CD14-positive monocyte (primary cell): ENCODE data around the gene NEK6. TPM values are rescaled to one million over a fixed set of nuclear protein-coding genes. Genes with fewer than 3 reads are reported as not detected.
A peak's percentile ranks its signal among the peaks of the same experiment; 100 is the strongest.

Experiments used
- DNase-seq, 3 donors: peaks; one replicate each; pipeline ENCODE4 v3.0.0-alpha.2; 2011 to 2022
- H2AFZ ChIP-seq: 2 replicates; pipeline ENCODE4 v1.6.0; 2012; ENCODE audit warnings: mild to moderate bottlenecking, low read depth, low read length, inconsistent platforms; ENCODE audit not compliant: insufficient read depth, poor library complexity, severe bottlenecking
- H3K27ac ChIP-seq, 2 donors: 1 replicate in 1 of 2; 2 replicates in 1 of 2; pipeline ENCODE4 v1.5.1; 2012 to 2013; ENCODE audit warnings: low read length in 2 of 2, control low read depth in 1 of 2, inconsistent platforms in 1 of 2, low read depth in 1 of 2, mild to moderate bottlenecking in 1 of 2
- H3K27me3 ChIP-seq, 2 donors: one replicate each; pipeline versions ENCODE4 v1.6.0 to v1.6.1; 2011 to 2013; ENCODE audit warnings: low read length in 2 of 2; ENCODE audit not compliant: control insufficient read depth in 2 of 2, insufficient read depth in 2 of 2
- H3K36me3 ChIP-seq, 2 donors: replicated peaks in 1 of 2; 1 replicate in 1 of 2; 2 replicates in 1 of 2; pipeline versions ENCODE4 v1.5.1 to v1.6.1; 2012 to 2013; ENCODE audit warnings: low read length in 2 of 2, control low read depth in 1 of 2, inconsistent platforms in 1 of 2, mild to moderate bottlenecking in 1 of 2; ENCODE audit not compliant: insufficient read depth in 2 of 2, control insufficient read depth in 1 of 2
- H3K4me1 ChIP-seq, 2 donors: 1 replicate in 1 of 2; 2 replicates in 1 of 2; pipeline versions ENCODE4 v1.5.1 to v1.6.1; 2012 to 2013; ENCODE audit warnings: low read length in 2 of 2, control low read depth in 1 of 2, inconsistent platforms in 1 of 2, mild to moderate bottlenecking in 1 of 2, moderate library complexity in 1 of 2; ENCODE audit not compliant: insufficient read depth in 2 of 2, control insufficient read depth in 1 of 2
- H3K4me2 ChIP-seq: replicated peaks from 2 replicates; pipeline ENCODE3; 2012; ENCODE audit warnings: low read length, moderate library complexity, mild to moderate bottlenecking; ENCODE audit not compliant: poor library complexity, severe bottlenecking; ENCODE audit errors: extremely low read depth
- H3K4me3 ChIP-seq, 3 experiments: fragments of 200-600 bp in 1 of 3; sonication (generic) in 1 of 3; replicated peaks in 1 of 3; 1 replicate in 2 of 3; 2 replicates in 1 of 3; pipeline ENCODE4 v1.5.1; 2011 to 2013; ENCODE audit warnings: low read length in 3 of 3, mild to moderate bottlenecking in 3 of 3, control low read depth in 2 of 3, low read depth in 2 of 3, inconsistent platforms in 1 of 3, moderate library complexity in 1 of 3
- H3K79me2 ChIP-seq: 2 replicates; pipeline ENCODE4 v1.6.0; 2012; ENCODE audit warnings: mild to moderate bottlenecking, control low read depth, inconsistent platforms, low read length, moderate library complexity; ENCODE audit not compliant: insufficient read depth
- H3K9ac ChIP-seq: 2 replicates; pipeline ENCODE4 v1.6.0; 2017; ENCODE audit warnings: low read length, mild to moderate bottlenecking; ENCODE audit not compliant: insufficient read depth, poor library complexity, severe bottlenecking
- H3K9me3 ChIP-seq, 2 donors: replicated peaks in 1 of 2; 1 replicate in 1 of 2; 2 replicates in 1 of 2; pipeline versions ENCODE4 v1.5.1 to v1.6.1; 2012 to 2013; ENCODE audit warnings: low read length in 2 of 2, control low read depth in 1 of 2; ENCODE audit not compliant: control insufficient read depth in 1 of 2, insufficient read depth in 1 of 2
- H4K20me1 ChIP-seq: 2 replicates; pipeline ENCODE4 v1.6.0; 2012; ENCODE audit warnings: mild to moderate bottlenecking, low read length, control low read depth, moderate library complexity; ENCODE audit not compliant: insufficient read depth
- H3K27ac Mint-ChIP-seq, 7 donors: one replicate each; pipeline ENCODE4 v1.8.0; 2020; ENCODE audit warnings: mild to moderate bottlenecking in 7 of 7, mixed read lengths in 7 of 7, moderate library complexity in 6 of 7, inconsistent platforms in 2 of 7
- H3K27me3 Mint-ChIP-seq, 3 donors: one replicate each; pipeline ENCODE4 v1.8.0; 2021 to 2022; ENCODE audit warnings: low read depth in 3 of 3, mild to moderate bottlenecking in 3 of 3, mixed read lengths in 3 of 3, moderate library complexity in 3 of 3, inconsistent platforms in 1 of 3
- H3K36me3 Mint-ChIP-seq, 2 donors: one replicate each; pipeline ENCODE4 v1.8.0; 2020; ENCODE audit warnings: mixed read lengths in 2 of 2, inconsistent platforms in 1 of 2, mild to moderate bottlenecking in 1 of 2
- H3K4me1 Mint-ChIP-seq: one replicate; pipeline ENCODE4 v1.8.0; 2020; ENCODE audit warnings: mild to moderate bottlenecking, mixed read lengths
- H3K4me3 Mint-ChIP-seq, 2 donors: one replicate each; pipeline ENCODE4 v1.8.0; 2020; ENCODE audit warnings: mild to moderate bottlenecking in 2 of 2, mixed read lengths in 2 of 2, moderate library complexity in 1 of 2
- H3K9me3 Mint-ChIP-seq, 7 donors: one replicate each; pipeline ENCODE4 v1.8.0; 2020 to 2022; ENCODE audit warnings: mixed read lengths in 7 of 7, mild to moderate bottlenecking in 6 of 7, moderate library complexity in 6 of 7, inconsistent platforms in 2 of 7
- WGBS: methylation state at CpG from one replicate; pipeline ENCODE4 v1.1.5; 2013; ENCODE audit warnings: missing lambda C conversion rate; ENCODE audit not compliant: insufficient coverage; 5-methylcytosine and 5-hydroxymethylcytosine counted together
- intact Hi-C, 2 donors: fragments of 100-400 bp; cut with micrococcal nuclease; formaldehyde crosslinking; loops; one replicate each; pipeline versions ENCODE4 v1.15.0 to v1.15.1; 2023
- polyA plus RNA-seq, 3 donors: library from polyadenylated mRNA; depleted of rRNA in 1 of 3; unstranded in 2 of 3; stranded (reverse) in 1 of 3; fragments of 300-500 nt in 2 of 3; fragments of >200 nt in 1 of 3; fragmentation: Illumina TruSeq in 2 of 3; gene quantifications; 1 replicate in 2 of 3; 2 replicates in 1 of 3; pipeline ENCODE4 v1.2.3, GENCODE V29; 2012 to 2021
- TF ChIP-seq, protein P1 (sequence below): fragments of 200-600 bp; IDR thresholded peaks from one replicate; pipeline ENCODE4 v1.8.0; 2022; ENCODE audit warnings: antibody characterized with exemption, mild to moderate bottlenecking

The NEK6 gene
- polyA plus RNA-seq, 3 donors = 26.1 to 46.0 (median 35.8) TPM

GRCh38 chr9:124359426-124359825, 101.7 kb downstream of the NEK6 start:
- intact Hi-C loops = no loop called here
- Histone ChIP-seq H3K79me2 (peaks cover 99% of the 10 kb centered on the region), H3K4me1 (no peaks in the 10 kb centered on the region), H3K36me3 (peaks cover 46 to 91% of the 10 kb centered on the region in 2 donors), H2AFZ (no peak overlapping the region), H3K27me3 (no peaks in the 10 kb centered on the region), H3K9me3 (no peaks in the 10 kb centered on the region), H3K27ac (no peak overlapping the region), H3K4me3 (no peak overlapping the region), H3K9ac (no peak overlapping the region), H3K4me2 (no peak overlapping the region), H4K20me1 (peaks cover 95% of the 10 kb centered on the region)
- H3K27me3 Mint-ChIP-seq = peaks cover 0 to 3% (median 0%) of the 10 kb centered on the region in 3 donors
- no peak for DNase-seq
- no CpG with 5 or more reads among the region's 6 CpGs for WGBS
- peak overlapping the region in 4 of 7 donors; percentile 1 to 50 (median 44) for H3K27ac Mint-ChIP-seq
- TF ChIP-seq, protein P1, sequence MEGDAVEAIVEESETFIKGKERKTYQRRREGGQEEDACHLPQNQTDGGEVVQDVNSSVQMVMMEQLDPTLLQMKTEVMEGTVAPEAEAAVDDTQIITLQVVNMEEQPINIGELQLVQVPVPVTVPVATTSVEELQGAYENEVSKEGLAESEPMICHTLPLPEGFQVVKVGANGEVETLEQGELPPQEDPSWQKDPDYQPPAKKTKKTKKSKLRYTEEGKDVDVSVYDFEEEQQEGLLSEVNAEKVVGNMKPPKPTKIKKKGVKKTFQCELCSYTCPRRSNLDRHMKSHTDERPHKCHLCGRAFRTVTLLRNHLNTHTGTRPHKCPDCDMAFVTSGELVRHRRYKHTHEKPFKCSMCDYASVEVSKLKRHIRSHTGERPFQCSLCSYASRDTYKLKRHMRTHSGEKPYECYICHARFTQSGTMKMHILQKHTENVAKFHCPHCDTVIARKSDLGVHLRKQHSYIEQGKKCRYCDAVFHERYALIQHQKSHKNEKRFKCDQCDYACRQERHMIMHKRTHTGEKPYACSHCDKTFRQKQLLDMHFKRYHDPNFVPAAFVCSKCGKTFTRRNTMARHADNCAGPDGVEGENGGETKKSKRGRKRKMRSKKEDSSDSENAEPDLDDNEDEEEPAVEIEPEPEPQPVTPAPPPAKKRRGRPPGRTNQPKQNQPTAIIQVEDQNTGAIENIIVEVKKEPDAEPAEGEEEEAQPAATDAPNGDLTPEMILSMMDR = no peak
- no peak overlapping the region for H3K4me3 Mint-ChIP-seq
- H3K9me3 Mint-ChIP-seq = peaks cover 0 to under 1% (median 0%) of the 10 kb centered on the region in 7 donors
- peaks cover 23% of the 10 kb centered on the region for H3K4me1 Mint-ChIP-seq
- H3K36me3 Mint-ChIP-seq = peaks cover 52 to 65% of the 10 kb centered on the region in 2 donors

DNA sequence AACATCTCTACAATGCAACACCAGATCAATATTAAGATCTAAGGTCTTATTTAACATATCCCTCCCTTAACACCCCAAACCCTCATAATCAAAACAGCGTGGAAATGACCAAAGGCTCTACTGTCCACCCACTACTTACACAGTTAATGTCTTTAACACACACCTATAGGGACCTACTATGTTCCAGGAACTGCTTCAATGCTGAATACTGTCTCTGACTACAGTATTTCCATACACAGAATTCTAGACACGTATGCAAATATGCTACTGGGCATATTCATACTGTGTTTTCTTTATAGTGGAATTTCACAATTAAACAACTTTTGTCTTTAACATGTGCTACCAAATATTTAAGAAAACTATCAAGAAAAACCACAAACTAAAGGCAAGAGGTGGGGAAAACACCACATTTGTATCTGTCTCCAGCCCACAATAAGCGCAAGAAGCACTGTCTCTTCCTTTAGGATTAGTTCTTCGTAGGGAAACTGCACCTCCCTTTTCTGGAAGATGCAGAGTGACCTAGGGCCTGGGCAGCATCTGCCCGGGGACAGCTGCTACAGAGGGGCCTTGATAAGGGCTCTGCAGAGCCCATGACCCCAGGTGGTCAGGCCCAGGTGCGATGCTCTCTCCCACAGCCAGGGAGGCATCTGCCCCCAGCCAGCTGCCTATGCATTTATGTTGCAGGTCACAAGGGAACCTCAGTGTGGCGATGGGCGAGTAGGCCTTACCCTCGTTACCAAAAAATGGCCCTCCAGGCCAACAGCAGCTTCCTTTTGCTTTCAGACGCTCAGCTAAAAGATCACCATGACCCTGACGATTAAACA, 102.3 kb downstream of the NEK6 start:
- H3K36me3 ChIP-seq = peaks cover 40 to 91% of the 10 kb centered on the region in 2 donors
- no peaks in the 10 kb centered on the region for H3K9me3 ChIP-seq
- peaks cover 0 to 3% (median 0%) of the 10 kb centered on the region in 3 donors for H3K27me3 Mint-ChIP-seq
- no peaks in the 10 kb centered on the region for H3K27me3 ChIP-seq
- H3K9ac ChIP-seq = no peak overlapping the region
- H3K36me3 Mint-ChIP-seq = peaks cover 54 to 60% of the 10 kb centered on the region in 2 donors
- H3K4me1 Mint-ChIP-seq = peaks cover 23% of the 10 kb centered on the region
- H3K4me2 ChIP-seq = no peak overlapping the region
- H2AFZ ChIP-seq = no peak overlapping the region
- WGBS = 91% methylated on average over 8 of the region's 11 CpGs
- peaks cover 95% of the 10 kb centered on the region for H4K20me1 ChIP-seq
- H3K4me3 ChIP-seq = no peak overlapping the region
- H3K27ac Mint-ChIP-seq = peak overlapping the region in 4 of 7 donors; percentile 1 to 68 (median 46)
- no peaks in the 10 kb centered on the region for H3K4me1 ChIP-seq
- no peaks in the 10 kb centered on the region for H3K9me3 Mint-ChIP-seq
- no peak overlapping the region for H3K27ac ChIP-seq
- intact Hi-C loops = no loop called here
- H3K4me3 Mint-ChIP-seq = no peak overlapping the region
- peaks cover 99% of the 10 kb centered on the region for H3K79me2 ChIP-seq
- DNase-seq = no peak
- TF ChIP-seq, protein P1 = no peak
